GM23338 (cell line): ENCODE results near the gene NUDT11. TPM values are rescaled to one million over a fixed set of nuclear protein-coding genes. Genes with fewer than 3 reads are reported as not detected.
"Not testable (repeated sequence)": the region's sequence is repeated elsewhere in the genome, so short reads cannot be mapped to it uniquely, and the experiment has no call there.

Experiments used
- ATAC-seq: fragments of 200-7000 bp; cut with Tn5 transposase; 3 replicates; pipeline ENCODE4 v1.9.1; 2020
- DNase-seq: peaks from one replicate; pipeline ENCODE4 v3.0.0-alpha.2; 2015; ENCODE audit warnings: low spot score
- H2AFZ ChIP-seq: fragments of 200-600 bp; sonication (generic); 2 replicates; pipeline ENCODE4 v1.8.0; 2016; ENCODE audit warnings: antibody characterized with exemption, mild to moderate bottlenecking, moderate library complexity
- H3F3A ChIP-seq: fragments of 200-600 bp; sonication (generic); replicated peaks from 2 replicates; pipeline ENCODE4 v1.8.0; 2017; ENCODE audit warnings: antibody characterized with exemption, mixed run types, low read depth
- H3K27ac ChIP-seq: fragments of 200-600 bp; sonication (generic); 2 replicates; pipeline ENCODE4 v1.6.1; 2016; ENCODE audit warnings: low read depth
- H3K27me3 ChIP-seq: fragments of 200-600 bp; sonication (generic); 2 replicates; pipeline ENCODE4 v1.8.0; 2016; ENCODE audit warnings: mild to moderate bottlenecking, mixed run types, moderate library complexity; ENCODE audit not compliant: insufficient read depth
- H3K36me3 ChIP-seq: fragments of 200-600 bp; sonication (generic); 2 replicates; pipeline ENCODE4 v1.8.0; 2016; ENCODE audit warnings: mild to moderate bottlenecking; ENCODE audit not compliant: insufficient read depth
- H3K4me1 ChIP-seq: fragments of 200-600 bp; sonication (generic); 2 replicates; pipeline ENCODE4 v1.8.0; 2016; ENCODE audit warnings: mild to moderate bottlenecking, moderate library complexity; ENCODE audit not compliant: insufficient read depth
- H3K4me2 ChIP-seq: fragments of 200-600 bp; sonication (generic); 2 replicates; pipeline ENCODE4 v1.7.1; 2017; ENCODE audit warnings: mixed run types
- H3K4me3 ChIP-seq: fragments of 200-600 bp; sonication (generic); 2 replicates; pipeline ENCODE4 v1.6.1; 2016; ENCODE audit warnings: mixed run types
- H3K79me2 ChIP-seq: fragments of 200-600 bp; sonication (generic); replicated peaks from 2 replicates; pipeline ENCODE4 v1.8.0; 2017; ENCODE audit warnings: mild to moderate bottlenecking; ENCODE audit not compliant: insufficient read depth
- H3K9me2 ChIP-seq: fragments of 200-600 bp; sonication (generic); 2 replicates; pipeline ENCODE4 v1.8.0; 2017; ENCODE audit not compliant: insufficient read depth
- H4K20me1 ChIP-seq: fragments of 200-600 bp; sonication (generic); replicated peaks from 2 replicates; pipeline ENCODE4 v1.8.0; 2017; ENCODE audit warnings: mild to moderate bottlenecking; ENCODE audit not compliant: insufficient read depth
- H3K27ac Mint-ChIP-seq: 2 replicates; pipeline ENCODE4 v1.8.0; 2020; ENCODE audit warnings: inconsistent platforms, mild to moderate bottlenecking, moderate library complexity, mixed read lengths
- H3K27me3 Mint-ChIP-seq: 3 replicates; pipeline ENCODE4 v1.8.0; 2022; ENCODE audit warnings: low read depth, mild to moderate bottlenecking, moderate library complexity, mixed read lengths, inconsistent platforms; ENCODE audit not compliant: insufficient read depth, poor library complexity
- H3K36me3 Mint-ChIP-seq: 3 replicates; pipeline ENCODE4 v1.8.0; 2021; ENCODE audit warnings: low read depth, mild to moderate bottlenecking, inconsistent platforms, moderate library complexity, mixed read lengths
- H3K4me1 Mint-ChIP-seq: 3 replicates; pipeline ENCODE4 v1.8.0; 2020; ENCODE audit warnings: mild to moderate bottlenecking, inconsistent platforms, mixed read lengths
- H3K4me3 Mint-ChIP-seq: 3 replicates; pipeline ENCODE4 v1.8.0; 2021; ENCODE audit warnings: moderate library complexity, mild to moderate bottlenecking, inconsistent platforms, mixed read lengths
- H3K9me3 Mint-ChIP-seq: 3 replicates; pipeline ENCODE4 v1.8.0; 2020; ENCODE audit warnings: moderate library complexity, mild to moderate bottlenecking, inconsistent platforms, mixed read lengths
- EZH2phosphoT487 ChIP-seq: fragments of 200-600 bp; sonication (generic); IDR thresholded peaks from one replicate; pipeline ENCODE4 v1.8.1; 2018; ENCODE audit warnings: antibody characterized with exemption; ENCODE audit not compliant: unreplicated experiment
- REST ChIP-seq: IDR thresholded peaks from one replicate; pipeline ENCODE4 v1.6.1; 2018; ENCODE audit warnings: antibody characterized with exemption; ENCODE audit not compliant: unreplicated experiment
- ZNF114 ChIP-seq: fragments of 250-450 bp; sonication (Bioruptor Pico); IDR thresholded peaks from 2 replicates; pipeline ENCODE4 v1.5.0; 2020; ENCODE audit warnings: mild to moderate bottlenecking, moderate library complexity
- polyA plus RNA-seq: library from polyadenylated mRNA; unstranded; fragments of >200 nt; fragmentation: Nextera tagmentation; extraction: Ambion mirVana; gene quantifications from 2 replicates; pipeline ENCODE4 v1.2.1, GENCODE V29; 2016
- total RNA-seq: library from RNA; depleted of rRNA; stranded (reverse); fragments of >200 nt; shearing (Covaris generic); gene quantifications from 2 replicates; pipeline ENCODE4 v1.2.3, GENCODE V29; 2014
- TF ChIP-seq, protein P1 (sequence below): fragments of 250-450 bp; sonication (Bioruptor Pico); IDR thresholded peaks from 2 replicates; pipeline ENCODE4 v1.5.0; 2020; ENCODE audit warnings: mild to moderate bottlenecking, moderate library complexity

Gene NUDT11
- total and polyA plus RNA-seq, 2 experiments from 2014 or later: 27.5 to 39.2 TPM

GRCh38 chrX:51520393-51520792 is 24.0 kb upstream of the NUDT11 start (continued):
- TF ChIP-seq, protein P1, sequence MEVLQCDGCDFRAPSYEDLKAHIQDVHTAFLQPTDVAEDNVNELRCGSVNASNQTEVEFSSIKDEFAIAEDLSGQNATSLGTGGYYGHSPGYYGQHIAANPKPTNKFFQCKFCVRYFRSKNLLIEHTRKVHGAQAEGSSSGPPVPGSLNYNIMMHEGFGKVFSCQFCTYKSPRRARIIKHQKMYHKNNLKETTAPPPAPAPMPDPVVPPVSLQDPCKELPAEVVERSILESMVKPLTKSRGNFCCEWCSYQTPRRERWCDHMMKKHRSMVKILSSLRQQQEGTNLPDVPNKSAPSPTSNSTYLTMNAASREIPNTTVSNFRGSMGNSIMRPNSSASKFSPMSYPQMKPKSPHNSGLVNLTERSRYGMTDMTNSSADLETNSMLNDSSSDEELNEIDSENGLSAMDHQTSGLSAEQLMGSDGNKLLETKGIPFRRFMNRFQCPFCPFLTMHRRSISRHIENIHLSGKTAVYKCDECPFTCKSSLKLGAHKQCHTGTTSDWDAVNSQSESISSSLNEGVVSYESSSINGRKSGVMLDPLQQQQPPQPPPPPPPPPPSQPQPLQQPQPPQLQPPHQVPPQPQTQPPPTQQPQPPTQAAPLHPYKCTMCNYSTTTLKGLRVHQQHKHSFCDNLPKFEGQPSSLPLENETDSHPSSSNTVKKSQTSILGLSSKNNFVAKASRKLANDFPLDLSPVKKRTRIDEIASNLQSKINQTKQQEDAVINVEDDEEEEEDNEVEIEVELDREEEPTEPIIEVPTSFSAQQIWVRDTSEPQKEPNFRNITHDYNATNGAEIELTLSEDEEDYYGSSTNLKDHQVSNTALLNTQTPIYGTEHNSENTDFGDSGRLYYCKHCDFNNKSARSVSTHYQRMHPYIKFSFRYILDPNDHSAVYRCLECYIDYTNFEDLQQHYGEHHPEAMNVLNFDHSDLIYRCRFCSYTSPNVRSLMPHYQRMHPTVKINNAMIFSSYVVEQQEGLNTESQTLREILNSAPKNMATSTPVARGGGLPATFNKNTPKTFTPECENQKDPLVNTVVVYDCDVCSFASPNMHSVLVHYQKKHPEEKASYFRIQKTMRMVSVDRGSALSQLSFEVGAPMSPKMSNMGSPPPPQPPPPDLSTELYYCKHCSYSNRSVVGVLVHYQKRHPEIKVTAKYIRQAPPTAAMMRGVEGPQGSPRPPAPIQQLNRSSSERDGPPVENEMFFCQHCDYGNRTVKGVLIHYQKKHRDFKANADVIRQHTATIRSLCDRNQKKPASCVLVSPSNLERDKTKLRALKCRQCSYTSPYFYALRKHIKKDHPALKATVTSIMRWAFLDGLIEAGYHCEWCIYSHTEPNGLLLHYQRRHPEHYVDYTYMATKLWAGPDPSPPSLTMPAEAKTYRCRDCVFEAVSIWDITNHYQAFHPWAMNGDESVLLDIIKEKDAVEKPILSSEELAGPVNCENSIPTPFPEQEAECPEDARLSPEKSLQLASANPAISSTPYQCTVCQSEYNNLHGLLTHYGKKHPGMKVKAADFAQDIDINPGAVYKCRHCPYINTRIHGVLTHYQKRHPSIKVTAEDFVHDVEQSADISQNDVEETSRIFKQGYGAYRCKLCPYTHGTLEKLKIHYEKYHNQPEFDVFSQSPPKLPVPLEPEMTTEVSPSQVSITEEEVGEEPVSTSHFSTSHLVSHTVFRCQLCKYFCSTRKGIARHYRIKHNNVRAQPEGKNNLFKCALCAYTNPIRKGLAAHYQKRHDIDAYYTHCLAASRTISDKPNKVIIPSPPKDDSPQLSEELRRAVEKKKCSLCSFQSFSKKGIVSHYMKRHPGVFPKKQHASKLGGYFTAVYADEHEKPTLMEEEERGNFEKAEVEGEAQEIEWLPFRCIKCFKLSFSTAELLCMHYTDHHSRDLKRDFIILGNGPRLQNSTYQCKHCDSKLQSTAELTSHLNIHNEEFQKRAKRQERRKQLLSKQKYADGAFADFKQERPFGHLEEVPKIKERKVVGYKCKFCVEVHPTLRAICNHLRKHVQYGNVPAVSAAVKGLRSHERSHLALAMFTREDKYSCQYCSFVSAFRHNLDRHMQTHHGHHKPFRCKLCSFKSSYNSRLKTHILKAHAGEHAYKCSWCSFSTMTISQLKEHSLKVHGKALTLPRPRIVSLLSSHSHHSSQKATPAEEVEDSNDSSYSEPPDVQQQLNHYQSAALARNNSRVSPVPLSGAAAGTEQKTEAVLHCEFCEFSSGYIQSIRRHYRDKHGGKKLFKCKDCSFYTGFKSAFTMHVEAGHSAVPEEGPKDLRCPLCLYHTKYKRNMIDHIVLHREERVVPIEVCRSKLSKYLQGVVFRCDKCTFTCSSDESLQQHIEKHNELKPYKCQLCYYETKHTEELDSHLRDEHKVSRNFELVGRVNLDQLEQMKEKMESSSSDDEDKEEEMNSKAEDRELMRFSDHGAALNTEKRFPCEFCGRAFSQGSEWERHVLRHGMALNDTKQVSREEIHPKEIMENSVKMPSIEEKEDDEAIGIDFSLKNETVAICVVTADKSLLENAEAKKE (CRISPR knock-in tag): no peak
- TF ChIP-seq REST (no peak), ZNF114 (CRISPR knock-in tag) (no peak), EZH2phosphoT487 (no peak)

DNA sequence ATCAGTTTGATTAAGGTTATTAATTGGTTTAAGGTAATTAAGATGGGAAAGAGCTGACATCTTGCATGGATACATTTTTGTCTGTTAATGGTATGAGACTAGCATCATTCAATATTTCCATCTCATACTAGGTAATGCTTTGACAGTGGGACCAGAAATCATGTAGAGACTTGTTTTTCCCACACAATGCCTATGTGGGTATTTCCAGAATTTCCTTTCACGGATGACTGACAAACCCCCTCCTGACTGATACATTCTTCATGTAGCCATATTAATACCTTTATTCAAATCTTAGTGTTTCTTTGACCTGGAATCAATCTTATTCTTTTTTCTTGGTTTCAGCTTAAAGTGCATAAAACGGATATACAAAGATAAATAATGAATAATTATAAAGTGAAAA is 22.7 kb upstream of the NUDT11 start:
- not testable (repeated sequence) for H2AFZ ChIP-seq, H3K4me3 Mint-ChIP-seq, H3K4me1 ChIP-seq, H3K79me2 ChIP-seq, H3F3A ChIP-seq, H3K27me3 Mint-ChIP-seq, H3K27ac ChIP-seq, H3K9me2 ChIP-seq, H3K27ac Mint-ChIP-seq, H3K36me3 ChIP-seq, H3K9me3 Mint-ChIP-seq, H3K4me2 ChIP-seq, H3K4me3 ChIP-seq, H3K4me1 Mint-ChIP-seq, H4K20me1 ChIP-seq, ATAC-seq, H3K27me3 ChIP-seq, DNase-seq, H3K36me3 Mint-ChIP-seq
